ENCODE measurements around the gene COQ8B. TPM values are rescaled to one million over a fixed set of nuclear protein-coding genes. Genes with fewer than 3 reads are reported as not detected.

Gene COQ8B
- total RNA-seq, 1 donor from 2014 or later = 26.4 TPM

DNA sequence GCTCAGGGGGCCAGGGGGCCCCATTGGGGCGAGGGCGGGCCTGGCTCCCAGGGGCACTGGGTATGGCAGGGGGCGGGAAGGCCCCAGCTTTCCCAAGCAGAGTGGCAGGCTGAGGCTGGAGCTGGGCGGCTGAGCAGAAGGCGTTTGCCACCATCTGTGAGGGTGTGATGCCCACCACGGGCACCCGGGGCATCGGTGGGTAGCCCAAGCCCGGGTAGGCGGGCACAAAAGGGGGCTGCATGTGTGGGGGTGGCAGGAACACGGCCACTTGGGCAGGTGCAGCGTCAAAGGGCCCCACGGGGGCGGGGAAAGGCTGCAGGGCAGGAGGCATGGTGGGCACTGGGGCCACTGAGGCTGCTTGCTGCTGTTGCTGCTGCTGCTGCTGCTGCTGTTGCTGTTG, 49.1 kb downstream of the COQ8B start:
- H3K4me3 Mint-ChIP-seq (ENCODE audit: unreplicated experiment) = no peak overlapping the region
- no peak overlapping the region for H3K27ac Mint-ChIP-seq (ENCODE audit: unreplicated experiment)
- no peaks in the 10 kb centered on the region for H3K4me1 Mint-ChIP-seq (ENCODE audit: unreplicated experiment)
- peaks cover 22% of the 10 kb centered on the region for H3K36me3 Mint-ChIP-seq (ENCODE audit: low read depth, unreplicated experiment)
- H3K9me3 Mint-ChIP-seq (ENCODE audit: unreplicated experiment) = no peaks in the 10 kb centered on the region
- no peak for DNase-seq (ENCODE audit: low spot score)
- TF ChIP-seq, protein P1, sequence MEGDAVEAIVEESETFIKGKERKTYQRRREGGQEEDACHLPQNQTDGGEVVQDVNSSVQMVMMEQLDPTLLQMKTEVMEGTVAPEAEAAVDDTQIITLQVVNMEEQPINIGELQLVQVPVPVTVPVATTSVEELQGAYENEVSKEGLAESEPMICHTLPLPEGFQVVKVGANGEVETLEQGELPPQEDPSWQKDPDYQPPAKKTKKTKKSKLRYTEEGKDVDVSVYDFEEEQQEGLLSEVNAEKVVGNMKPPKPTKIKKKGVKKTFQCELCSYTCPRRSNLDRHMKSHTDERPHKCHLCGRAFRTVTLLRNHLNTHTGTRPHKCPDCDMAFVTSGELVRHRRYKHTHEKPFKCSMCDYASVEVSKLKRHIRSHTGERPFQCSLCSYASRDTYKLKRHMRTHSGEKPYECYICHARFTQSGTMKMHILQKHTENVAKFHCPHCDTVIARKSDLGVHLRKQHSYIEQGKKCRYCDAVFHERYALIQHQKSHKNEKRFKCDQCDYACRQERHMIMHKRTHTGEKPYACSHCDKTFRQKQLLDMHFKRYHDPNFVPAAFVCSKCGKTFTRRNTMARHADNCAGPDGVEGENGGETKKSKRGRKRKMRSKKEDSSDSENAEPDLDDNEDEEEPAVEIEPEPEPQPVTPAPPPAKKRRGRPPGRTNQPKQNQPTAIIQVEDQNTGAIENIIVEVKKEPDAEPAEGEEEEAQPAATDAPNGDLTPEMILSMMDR (IDR thresholded peaks at IDR 0.05; ENCODE audit: unreplicated experiment) = no peak
- H3K27me3 Mint-ChIP-seq (ENCODE audit: unreplicated experiment) = peaks cover 6% of the 10 kb centered on the region

DNA sequence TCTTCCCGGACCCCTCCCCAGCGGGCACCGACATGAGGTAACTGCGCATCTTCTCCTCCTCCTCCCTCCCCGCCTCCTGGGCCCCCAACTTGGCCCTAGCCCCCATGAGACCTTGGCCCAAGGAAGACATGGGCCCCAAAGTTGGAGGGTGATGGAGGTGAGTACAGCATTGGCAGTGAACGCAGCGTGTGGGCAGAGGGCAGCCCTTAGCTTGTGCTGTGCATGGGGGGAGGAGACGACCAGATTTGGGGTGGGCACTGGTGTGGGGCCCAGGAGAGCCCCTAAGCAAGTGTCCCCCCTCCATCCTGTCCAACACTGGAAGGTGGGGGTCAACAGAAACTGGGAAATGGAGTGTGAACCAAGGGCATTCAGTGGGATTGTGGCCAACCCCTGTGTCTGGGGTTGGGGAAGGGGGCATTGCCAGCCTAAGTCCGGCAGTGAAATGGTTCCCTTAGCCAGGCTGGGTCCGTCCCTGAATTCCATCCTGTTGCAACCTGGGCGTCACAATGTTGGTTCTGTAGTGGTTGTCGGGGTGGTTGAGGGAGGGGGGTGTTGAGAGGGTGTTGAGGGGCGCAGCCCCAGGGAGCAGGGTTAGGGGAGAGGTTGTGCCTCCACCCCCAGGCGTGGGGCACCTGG, 49.8 kb downstream of the COQ8B start:
- Mint-ChIP-seq H3K4me3 (ENCODE audit: unreplicated experiment) (no peak overlapping the region), H3K27ac (ENCODE audit: unreplicated experiment) (no peak overlapping the region), H3K36me3 (ENCODE audit: low read depth, unreplicated experiment) (peaks cover 22% of the 10 kb centered on the region), H3K9me3 (ENCODE audit: unreplicated experiment) (no peaks in the 10 kb centered on the region), H3K27me3 (ENCODE audit: unreplicated experiment) (peaks cover 6% of the 10 kb centered on the region), H3K4me1 (ENCODE audit: unreplicated experiment) (no peaks in the 10 kb centered on the region)
- DNase-seq (ENCODE audit: low spot score) = no peak
- TF ChIP-seq, protein P1 (IDR thresholded peaks at IDR 0.05; ENCODE audit: unreplicated experiment) = no peak

DNA sequence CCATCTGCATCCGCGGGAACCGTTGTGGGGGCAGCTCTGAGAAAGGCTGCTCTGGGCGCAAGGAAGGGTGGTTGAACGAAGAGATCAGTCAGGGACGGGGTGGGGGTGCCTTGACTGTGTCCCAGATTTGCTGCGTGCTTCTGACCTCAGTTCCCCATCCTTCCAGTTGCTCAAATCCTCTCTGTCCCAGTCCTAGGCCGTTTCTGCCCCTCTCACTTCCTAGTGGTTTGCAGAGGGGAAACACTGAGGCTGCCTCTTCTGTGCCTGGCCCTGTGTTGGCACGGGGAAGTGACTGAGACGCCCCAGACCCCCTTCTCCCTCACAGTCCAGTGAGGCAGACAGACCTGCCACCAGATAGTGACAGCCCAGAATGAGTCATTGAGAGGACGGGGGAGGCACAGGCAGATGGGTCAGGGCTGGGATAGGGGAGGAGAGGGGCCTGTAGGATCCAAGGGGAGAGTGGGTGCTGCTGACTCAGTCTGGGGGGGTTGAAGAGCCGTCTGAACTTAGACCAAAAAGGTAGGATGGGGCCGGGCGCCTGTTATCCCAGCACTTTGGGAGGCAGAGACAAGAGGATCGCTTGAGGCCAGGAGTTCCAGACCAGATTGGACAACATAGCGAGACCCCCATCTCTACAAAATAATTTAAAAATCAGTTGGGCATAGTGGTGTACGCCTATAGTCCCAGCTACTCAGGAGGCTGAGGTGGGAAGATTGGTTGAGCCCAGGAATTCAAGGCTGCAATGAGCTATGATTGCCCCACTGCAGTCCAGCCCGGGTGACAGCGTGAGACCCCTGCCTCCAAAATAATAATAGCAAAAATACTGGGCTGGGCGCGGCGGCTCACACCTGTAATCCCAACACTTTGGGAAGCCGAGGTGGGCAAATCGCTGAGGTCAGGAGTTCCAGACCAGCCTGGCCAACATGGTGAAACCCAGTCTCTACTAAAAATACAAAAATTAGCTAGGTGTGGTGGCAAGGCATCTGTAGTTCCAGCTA, 52.7 kb downstream of the COQ8B start:
- peak overlapping the region; percentile 79 for H3K4me3 Mint-ChIP-seq (ENCODE audit: unreplicated experiment)
- TF ChIP-seq, protein P1 (IDR thresholded peaks at IDR 0.05; ENCODE audit: unreplicated experiment) = no peak
- H3K36me3 Mint-ChIP-seq (ENCODE audit: low read depth, unreplicated experiment) = peaks cover 4% of the 10 kb centered on the region
- peaks cover 6% of the 10 kb centered on the region for H3K27me3 Mint-ChIP-seq (ENCODE audit: unreplicated experiment)
- H3K4me1 Mint-ChIP-seq (ENCODE audit: unreplicated experiment) = no peaks in the 10 kb centered on the region
- no peak overlapping the region for H3K27ac Mint-ChIP-seq (ENCODE audit: unreplicated experiment)
- DNase-seq (ENCODE audit: low spot score) = no peak
- no peaks in the 10 kb centered on the region for H3K9me3 Mint-ChIP-seq (ENCODE audit: unreplicated experiment)

DNA sequence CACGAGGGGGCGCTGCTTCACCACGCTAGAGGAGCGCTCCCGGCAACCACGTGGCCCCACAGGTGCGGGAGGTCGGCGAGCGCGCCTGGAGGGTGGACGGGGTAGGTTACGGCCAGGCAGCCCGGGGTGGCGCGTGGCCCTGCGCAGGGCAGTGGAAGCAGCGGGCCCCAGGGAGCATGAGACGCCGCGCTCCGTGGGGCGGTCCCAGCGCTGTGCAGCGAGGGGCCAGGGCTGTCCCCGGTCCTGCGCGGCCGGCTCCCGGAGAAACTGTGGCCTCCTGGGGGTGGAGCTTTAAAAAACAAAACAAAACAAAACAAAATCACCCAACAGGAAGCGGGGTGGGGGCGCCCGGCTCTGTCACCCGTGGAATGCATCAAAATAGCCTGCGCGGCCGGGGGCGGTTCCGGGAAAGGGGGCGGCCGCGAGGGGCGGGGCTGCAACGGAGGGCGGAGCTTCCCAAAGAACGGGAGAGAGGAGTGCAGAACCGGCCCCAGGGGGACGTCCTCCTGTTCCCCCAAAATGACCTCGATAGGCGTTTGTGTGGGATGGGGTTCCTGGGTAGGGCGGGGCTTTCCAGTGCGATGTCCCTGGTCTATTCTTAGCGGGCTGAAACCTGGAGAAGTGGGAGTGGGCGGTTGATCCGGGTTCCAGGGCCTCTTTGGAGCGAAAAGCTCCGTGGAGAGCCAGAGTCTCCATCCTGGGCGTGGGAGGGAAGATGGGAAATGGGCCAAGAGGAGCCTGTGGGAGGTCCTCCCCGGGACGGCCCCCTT, 53.6 kb downstream of the COQ8B start:
- Mint-ChIP-seq H3K36me3 (ENCODE audit: low read depth, unreplicated experiment) (no peaks in the 10 kb centered on the region), H3K9me3 (ENCODE audit: unreplicated experiment) (no peaks in the 10 kb centered on the region), H3K27me3 (ENCODE audit: unreplicated experiment) (peaks cover 6% of the 10 kb centered on the region), H3K27ac (ENCODE audit: unreplicated experiment) (no peak overlapping the region), H3K4me1 (ENCODE audit: unreplicated experiment) (no peaks in the 10 kb centered on the region), H3K4me3 (ENCODE audit: unreplicated experiment) (peak overlapping the region; percentile 79)
- TF ChIP-seq, protein P1 (IDR thresholded peaks at IDR 0.05; ENCODE audit: unreplicated experiment) = peak; percentile 98
- DNase-seq (ENCODE audit: low spot score) = peak; percentile 95
